Posterior vena cava (tissue), 2 donors: ENCODE data around the gene DHRS2. TPM values are rescaled to one million over a fixed set of nuclear protein-coding genes. Genes with fewer than 3 reads are reported as not detected.
"Not testable (repeated sequence)": the region's sequence is repeated elsewhere in the genome, so short reads cannot be mapped to it uniquely, and the experiment has no call there.

Source experiments
- DNase-seq: peaks from one replicate; pipeline ENCODE4 v3.0.0-alpha.2; 2020; ENCODE audit warnings: low spot score
- intact Hi-C, 2 donors: fragments of 100-400 bp; cut with DNase I; formaldehyde crosslinking; loops; one replicate each; pipeline versions ENCODE4 v1.14.1 to v1.14.2; 2022 to 2023
- total RNA-seq, 2 donors: library from RNA; stranded (reverse); fragmentation: NEBNext Ultra II Directional; extraction: Animal tissue kit (Norgen Biotek cat#: 25700); gene quantifications; one replicate each; pipeline ENCODE4 v1.2.1, GENCODE V29; 2021
- donor health status: DM: yes; HTN: yes; CAD: no.
- donor health status: DM: yes; HTN: yes; CAD: no.

The DHRS2 gene
- total RNA-seq, 2 donors from 2014 or later: not detected

DNA sequence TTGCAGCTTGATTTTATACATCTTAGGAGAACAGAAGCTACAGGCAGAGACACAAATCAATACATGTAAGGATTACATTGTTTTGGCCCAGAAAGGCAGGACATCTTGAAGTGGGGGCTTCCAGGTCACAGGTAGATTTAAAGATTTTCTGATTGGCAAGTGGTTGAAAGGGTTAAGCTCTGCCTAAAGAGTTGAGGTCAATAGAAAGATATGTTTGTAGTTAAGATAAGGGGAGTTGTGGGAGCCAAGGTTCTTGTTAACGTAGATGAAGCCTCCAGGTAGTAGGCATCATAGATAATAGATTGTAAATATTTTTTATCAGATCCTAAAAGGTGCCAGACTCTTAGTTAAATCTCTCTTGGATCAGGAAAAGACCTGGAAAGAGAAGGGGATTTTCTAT is 5.5 kb upstream of the DHRS2 start:
- intact Hi-C loops: loop anchor here in 1 of 2 donors (10.0 kb wide), 1 partner anchor 274 kb away; no protein-coding TSS in a partner anchor

DNA sequence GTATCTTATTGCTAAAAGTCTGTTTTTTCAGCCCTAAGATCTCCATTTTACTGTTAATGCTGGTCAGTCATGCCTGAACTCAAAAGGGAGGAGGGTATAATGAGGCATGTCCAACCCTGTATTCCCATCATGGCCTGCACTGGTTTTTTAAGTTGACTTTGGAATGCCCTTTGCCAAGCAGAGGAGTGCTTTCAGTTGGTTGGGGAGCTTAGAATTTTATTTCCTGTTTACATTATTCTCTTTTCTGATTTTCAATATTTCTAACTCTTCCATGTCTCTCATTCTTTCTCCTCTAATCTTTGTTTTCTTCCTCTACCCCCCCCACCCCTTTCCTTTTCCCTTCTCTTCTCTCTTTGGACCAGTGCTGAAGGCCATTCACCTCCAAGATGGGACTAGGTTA is 4.9 kb upstream of the DHRS2 start:
- intact Hi-C loops: loop anchor here in 1 of 2 donors (10.0 kb wide), 1 partner anchor 274 kb away; no protein-coding TSS in a partner anchor
- no peak for DNase-seq

More for the DNA sequence above, 5.5 kb upstream of the DHRS2 start:
- no peak for DNase-seq

DNA sequence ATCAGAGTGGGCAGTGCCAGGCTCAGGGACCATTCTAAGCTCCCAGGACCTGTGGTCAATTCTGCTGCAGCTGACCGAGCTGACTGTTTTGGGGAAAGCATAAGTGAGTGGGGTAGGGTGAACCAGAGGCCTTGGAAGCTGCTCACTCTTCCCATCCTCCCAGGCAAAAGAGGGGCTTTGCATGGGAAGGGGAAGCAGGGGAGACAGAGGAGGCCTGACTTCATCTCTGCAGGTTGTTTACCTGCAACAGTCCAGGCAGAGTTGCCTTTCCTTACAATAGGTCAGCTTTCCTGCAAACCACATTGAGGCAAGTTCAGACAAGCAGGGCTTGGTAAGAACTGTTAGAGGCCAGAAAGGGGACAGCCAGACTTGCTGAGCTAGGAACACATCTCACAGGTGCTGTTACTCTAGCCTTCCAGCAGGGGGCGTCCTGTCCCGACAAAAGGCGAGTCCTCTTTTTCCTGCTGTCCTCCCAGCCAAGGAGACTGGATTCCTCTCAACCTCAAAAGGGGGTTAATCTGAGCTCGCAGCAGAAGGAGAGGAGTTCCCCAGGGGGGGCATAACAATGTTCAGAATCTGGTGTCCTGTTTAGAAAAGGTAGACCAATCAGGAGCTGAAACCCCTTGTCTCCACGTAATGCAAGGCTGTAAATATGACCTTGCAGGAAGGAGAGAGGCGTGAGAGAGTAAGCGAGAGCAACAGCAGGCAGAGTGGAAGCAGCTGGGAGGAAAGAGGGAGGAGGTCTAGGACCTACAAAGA is 4.3 kb upstream of the DHRS2 start:
- intact Hi-C loops: loop anchor here in 1 of 2 donors (10.0 kb wide), 1 partner anchor 273 kb away; no protein-coding TSS in a partner anchor
- DNase-seq: peak; percentile 89

DNA sequence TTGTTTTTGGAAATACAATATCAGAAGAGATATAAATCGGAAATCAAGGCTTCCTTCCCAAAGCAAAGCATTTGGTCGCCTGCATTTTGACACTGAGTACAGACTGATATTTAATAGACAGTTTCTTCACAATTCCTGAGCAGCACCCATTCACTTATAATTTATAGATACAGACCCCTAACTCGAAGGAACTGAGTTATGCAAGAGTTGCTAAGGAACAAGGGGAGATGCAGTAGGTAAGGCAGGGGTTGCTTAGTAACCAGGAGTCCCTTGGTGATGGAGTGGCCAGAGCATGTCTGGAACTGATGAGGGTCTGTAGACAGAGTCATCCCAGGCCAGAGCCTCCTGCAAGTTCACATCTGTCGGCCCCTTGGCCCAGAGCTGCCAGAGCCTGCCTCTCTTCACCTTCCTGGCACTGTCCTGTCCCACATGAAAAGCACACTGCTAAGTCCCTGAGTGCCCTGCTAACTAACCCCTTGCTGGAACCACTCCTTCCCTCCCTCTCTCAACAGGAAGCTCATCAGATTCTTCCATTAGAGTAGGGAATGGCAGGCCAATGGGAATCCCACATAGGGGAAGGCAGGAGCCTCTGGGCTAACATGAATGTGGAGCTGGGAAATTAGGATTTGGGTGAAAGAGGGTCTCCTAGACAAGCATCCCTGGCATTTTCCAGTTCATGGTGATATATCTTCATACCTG is 3.6 kb upstream of the DHRS2 start:
- intact Hi-C loops: loop anchor here in 1 of 2 donors (10.0 kb wide), 1 partner anchor 272 kb away; no protein-coding TSS in a partner anchor
- DNase-seq: no peak

DNA sequence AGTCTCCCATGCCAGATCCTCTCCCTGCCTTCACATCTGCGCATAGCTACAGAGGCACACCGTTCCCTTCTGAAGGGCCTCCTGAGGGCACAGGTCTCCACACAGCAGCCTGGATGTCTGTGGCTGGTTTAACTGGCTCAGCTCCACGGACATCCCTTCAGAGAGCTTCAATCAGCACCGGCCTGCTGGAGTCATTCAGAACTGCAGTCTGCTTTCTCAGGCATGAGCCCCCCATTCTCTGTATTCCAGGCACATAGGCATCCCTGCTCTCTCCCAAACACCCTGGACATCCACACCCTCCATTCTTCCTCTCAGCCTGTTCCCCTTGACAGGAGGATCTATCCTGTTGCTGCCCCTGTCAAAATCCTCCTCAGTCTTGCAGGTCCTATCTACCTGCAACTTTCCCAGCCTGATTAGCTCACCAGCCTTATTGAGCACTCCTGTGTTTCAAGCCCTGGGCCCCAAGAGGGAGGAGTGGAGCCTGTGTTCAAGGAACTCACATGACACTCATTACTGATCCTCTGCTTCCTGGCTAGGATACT is 2.9 kb upstream of the DHRS2 start:
- DNase-seq: no peak
- intact Hi-C loops: loop anchor here in 1 of 2 donors (10.0 kb wide), 1 partner anchor 272 kb away; no protein-coding TSS in a partner anchor

DNA sequence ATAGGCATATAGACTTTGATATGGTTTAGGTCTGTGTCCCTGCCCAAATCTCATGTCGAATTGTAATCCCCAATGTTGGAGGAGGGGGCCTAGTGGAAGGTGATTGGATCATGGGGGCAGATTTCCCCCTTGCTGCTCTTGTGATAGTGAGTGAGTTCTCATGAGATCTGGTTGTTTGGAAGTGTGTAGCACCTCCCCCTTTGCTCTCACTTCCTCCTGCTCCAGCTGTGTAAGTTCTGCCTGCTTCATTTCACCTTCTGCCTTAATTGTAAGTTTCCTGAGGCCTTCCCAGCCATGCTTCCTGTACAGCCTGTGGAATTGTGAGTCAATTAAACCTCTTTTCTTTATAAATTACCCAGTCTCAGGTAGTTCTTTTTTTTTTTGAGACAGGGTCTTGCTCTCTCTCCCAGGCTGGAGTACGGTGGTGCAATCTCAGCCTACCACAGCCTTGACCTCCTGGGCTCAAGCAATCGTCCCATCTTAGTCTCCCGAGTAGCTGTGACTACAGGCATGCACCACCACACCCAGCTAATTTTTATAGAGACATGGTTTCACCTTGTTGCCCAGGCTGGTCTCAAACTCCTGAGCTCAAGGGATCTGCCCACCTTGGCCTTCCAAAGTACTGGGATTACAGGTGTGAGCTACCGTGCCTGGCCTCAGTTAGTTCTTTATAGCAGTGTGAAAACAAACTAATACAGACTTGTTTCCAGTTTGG is 1.3 kb upstream of the DHRS2 start:
- DNase-seq: not testable (repeated sequence)
- intact Hi-C loops: loop anchor here in 1 of 2 donors (10.0 kb wide), 1 partner anchor 270 kb away; no protein-coding TSS in a partner anchor

DNA sequence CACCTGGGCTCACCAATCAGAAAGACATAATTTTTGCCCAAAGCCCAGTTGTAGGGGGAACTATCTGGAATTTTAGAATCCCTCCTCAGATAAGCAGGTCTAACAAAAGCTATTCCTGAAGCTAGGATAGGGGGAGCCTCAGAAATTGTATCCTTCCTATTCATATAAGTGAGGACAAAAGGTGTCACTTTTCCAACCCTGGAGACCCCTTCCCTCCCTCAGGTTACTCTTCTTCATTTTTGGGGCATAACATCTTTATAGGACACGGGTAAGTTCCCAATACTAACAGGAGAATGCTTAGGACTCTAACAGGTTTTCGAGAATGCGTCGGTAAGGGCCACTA is 1.1 kb downstream of the DHRS2 start:
- not testable (repeated sequence) for DNase-seq
- intact Hi-C loops: loop anchor here in 1 of 2 donors (10.0 kb wide), 1 partner anchor 268 kb away; no protein-coding TSS in a partner anchor

DNA sequence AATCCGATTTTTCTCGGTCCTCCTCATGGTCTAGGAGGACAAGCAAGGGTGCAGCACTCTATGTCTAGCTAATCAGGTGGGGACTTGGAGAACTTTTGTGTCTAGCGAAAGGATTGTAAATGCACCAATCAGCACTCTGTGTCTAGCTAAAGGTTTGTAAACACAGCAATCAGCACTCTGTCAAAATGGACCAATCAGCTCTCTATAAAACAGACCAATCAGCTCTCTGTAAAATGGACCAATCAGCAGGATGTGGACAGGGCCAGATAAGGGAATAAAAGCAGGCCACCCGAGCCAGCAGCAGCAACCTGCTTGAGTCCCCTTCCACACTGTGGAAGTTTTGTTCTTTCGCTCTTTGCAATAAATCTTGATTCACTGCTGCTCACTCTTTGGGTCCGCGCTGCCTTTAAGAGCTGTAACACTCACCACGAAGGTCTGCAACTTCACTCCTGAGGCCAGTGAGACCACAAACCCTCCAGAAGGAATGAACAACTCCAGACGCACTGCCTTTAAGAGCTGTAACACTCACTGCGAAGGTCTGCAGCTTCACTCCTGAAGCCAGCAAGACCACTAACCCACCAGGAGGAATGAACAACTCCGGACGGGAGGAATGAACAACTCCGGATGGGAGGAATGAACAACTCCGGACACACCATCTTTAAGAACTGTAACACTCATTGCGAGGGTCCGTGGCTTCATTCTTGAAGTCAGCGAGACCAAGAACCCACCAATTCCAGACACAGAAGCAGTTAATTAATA is 1.7 kb downstream of the DHRS2 start:
- not testable (repeated sequence) for DNase-seq
- intact Hi-C loops: loop anchor here in 1 of 2 donors (10.0 kb wide), 1 partner anchor 267 kb away; no protein-coding TSS in a partner anchor

DNA sequence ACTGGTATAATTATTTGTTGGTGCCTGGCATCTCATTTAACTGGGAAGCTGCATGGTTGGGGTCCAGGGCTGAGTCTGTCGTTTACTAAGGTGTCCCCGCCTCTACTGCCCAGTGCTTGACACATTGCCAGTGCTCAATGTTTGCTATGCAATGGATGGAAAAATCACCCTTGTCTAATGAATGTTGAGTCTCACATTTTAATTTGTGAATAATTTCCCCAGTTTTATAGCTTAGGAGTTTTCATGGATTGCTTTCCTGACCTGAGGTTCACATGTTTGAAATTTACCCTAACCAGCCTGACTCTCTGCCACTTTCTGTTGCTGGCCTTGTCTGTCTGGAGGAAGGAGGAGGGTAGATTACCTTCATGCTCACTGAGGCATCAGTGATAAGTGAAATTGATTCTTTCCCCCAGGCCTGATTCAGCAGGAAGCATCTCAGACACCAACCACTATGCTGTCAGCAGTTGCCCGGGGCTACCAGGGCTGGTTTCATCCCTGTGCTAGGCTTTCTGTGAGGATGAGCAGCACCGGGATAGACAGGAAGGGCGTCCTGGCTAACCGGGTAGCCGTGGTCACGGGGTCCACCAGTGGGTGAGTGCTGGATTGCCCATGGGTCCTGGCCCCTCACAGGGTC is 2.4 kb downstream of the DHRS2 start:
- no peak for DNase-seq
- intact Hi-C loops: loop anchor here in 1 of 2 donors (10.0 kb wide), 1 partner anchor 266 kb away; no protein-coding TSS in a partner anchor

DNA sequence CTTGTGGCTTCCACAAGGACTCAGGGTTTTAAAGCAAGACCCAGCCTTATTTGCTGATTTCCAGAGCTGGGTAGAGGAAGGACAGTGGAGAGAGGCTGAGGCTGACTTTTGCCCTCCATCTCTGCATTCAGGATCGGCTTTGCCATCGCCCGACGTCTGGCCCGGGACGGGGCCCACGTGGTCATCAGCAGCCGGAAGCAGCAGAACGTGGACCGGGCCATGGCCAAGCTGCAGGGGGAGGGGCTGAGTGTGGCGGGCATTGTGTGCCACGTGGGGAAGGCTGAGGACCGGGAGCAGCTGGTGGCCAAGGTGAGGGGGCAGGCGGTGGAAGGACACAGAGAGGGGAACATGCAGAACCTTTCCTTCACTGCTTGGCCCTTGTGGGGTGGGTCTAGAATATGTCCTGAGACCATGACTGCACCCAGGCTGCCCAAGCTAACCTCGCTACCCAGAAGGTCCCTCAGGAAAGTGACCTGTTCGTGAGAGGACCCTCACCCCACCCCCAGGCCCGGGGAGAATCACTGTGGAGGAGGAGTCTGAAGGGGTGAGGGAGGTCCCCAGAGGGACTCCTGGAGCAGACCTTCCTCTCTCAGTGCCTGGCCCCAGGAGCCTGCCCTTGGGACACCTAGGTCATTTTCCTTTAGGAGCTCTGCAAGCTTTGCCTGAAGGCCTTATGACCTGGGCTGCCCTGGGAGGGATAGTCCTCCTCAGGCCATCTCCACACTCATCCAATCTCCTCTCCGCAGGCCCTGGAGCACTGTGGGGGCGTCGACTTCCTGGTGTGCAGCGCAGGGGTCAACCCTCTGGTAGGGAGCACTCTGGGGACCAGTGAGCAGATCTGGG is 3.1 kb downstream of the DHRS2 start:
- no peak for DNase-seq
- intact Hi-C loops: loop anchor here in 1 of 2 donors (10.0 kb wide), 1 partner anchor 266 kb away; no protein-coding TSS in a partner anchor

DNA sequence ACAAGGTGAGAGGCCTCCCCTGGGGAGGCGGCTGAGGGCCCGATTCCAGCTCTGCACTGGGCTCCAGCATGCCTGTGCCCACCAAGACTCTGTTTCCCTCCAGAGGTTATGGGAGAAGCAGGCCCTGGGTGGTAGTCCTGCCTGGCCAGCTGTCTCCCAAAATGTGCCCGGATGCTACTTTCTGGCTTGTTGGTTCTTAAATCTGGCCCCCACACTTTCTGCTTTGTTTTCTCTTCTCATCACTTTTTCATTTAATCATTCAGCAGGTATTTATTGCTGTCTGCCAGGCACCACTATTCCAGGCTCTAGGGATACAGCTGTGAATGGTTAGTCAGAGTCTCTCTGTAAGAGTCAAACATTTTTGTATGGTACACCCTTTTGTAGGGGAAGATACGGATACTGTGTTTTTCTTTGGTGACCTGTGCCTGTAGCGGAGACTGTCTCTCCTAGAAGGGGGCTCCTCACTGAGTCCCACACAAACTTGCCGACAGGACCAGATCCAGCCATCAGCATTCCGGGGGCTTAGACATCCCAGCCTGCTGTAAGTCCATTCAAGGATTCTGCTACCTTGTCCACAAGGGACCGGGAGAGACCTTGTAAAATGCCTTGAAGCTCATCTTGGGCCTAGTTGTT is 3.8 kb downstream of the DHRS2 start:
- intact Hi-C loops: loop anchor here in 1 of 2 donors (10.0 kb wide), 1 partner anchor 265 kb away; no protein-coding TSS in a partner anchor
- DNase-seq: no peak

DNA sequence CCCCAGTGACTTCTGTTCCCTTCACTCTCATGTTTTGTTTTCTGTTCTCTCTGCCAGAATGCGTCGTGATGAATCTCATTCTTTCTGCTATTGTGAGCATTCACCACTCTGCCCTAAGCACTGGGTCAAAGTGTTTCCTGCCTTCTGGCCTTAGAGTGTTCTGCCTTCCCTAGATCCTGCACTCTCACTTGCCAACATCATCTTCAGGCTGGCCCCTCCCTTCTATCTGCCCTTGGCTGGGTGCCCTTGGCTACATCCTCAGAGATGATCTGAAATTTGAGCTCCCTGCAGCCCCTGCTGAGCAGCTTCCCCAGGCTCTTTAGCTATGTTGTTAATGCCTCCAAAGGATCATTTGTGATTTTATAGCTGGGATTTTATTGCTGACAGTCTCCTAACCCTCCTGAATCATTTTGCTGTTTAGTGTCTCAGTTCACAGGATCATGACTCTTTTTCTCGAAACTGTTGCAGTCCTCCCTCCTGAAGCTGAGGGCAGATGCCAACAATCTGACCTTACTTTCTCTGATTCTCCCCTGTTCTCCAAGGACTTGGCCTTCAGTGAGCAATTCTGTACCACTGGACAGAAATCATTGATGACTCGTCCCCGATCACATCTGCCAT is 4.5 kb downstream of the DHRS2 start:
- intact Hi-C loops: no loop called here
- no peak for DNase-seq

DNA sequence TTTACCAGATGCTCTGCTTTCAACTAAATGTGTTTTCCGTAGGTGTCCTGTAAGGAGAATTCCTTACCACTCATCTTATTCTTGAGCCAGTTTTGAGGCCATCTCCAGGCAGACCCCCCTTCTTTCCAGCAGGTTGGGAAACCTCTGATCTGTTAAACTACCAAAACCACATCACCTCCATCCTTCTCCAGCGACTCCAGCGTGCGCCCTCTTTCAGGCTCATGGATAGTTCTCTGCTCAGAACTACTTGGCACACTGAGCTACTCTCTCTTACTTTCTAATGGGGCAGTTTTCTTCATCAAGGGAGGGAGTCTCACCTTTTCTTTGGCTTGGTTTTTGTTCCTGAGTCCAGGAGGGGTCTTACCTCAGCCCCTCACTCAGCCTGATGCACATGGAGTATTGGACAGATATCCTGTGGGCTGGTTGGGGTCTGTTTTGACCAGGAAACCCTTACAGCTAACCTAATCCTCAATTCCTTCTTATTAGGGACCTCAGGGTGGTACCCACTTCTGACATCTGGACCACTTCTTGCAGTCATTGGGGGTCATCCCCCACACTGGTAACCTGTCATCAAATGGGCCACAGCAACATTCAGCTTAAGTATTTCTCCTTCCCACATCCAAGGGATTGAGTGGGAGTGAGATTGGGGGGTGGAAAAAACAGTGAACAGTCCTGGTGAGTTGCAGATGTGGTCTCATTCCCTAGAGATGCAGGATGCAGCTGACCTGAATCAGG is 5.2 kb downstream of the DHRS2 start:
- DNase-seq: no peak
- intact Hi-C loops: no loop called here

DNA sequence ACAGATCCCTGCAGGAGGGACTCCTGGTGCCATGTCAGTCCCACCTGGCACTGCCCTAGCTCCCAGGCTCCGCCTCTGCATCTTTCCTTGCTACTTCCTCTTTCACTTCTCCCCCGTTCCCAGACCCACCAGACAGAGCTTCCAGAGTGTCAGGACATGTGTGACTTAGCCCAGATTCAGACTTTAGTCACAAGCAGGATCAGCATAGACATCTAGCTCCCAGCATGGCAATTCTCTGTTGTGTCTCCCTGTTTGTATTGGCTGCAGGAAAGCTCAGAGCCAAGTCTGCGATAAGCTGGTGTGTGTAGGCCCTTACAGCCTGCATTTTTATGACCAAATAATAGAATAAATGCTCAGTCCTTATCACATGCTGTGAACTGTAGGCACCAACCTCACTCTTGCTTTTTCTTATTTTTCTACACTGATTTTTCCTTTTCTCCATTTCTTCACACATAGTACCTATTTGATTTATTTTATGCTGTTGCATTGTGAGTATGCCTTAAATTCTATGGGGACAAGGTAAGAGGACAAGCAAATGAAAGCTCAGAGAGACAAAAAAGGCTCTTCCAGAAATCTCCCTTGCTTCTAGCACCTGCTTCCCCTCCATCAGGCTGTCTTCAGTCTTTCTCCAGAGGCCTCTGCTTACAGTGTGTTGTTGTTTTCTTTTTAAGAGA is 5.9 kb downstream of the DHRS2 start:
- intact Hi-C loops: no loop called here

More for the DNA sequence above, 5.9 kb downstream of the DHRS2 start:
- no peak for DNase-seq
